ENCODE results near the gene BLCAP. TPM values are rescaled to one million over a fixed set of nuclear protein-coding genes. Genes with fewer than 3 reads are reported as not detected.
"Not testable (repeated sequence)": the region's sequence is repeated elsewhere in the genome, so short reads cannot be mapped to it uniquely, and the experiment has no call there.

Gene BLCAP
- total RNA-seq, 2 donors from 2014 or later, result 24.1 to 44.8 TPM

DNA sequence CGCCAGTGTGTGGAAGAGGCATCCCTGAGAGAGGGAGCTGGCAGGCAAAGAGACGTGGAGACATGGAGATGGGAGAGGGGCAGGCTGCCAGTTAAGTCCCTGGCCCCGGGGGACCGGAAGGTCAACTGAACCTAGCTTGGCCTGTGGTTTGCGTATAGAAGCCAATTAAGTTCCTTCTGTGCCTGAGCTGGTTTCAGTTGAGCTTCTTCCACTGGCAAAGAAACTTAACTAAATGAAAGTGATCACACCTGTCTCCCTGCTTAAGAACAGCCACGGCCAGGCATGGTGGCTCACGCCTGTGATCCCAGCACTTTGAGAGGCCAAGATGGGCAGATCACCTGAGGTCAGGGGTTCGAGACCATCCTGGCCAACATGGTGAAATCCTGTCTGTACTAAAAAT lies 33.4 kb downstream of the BLCAP start:
- no peaks in the 10 kb centered on the region for H3K4me1 ChIP-seq
- 90 to 95% methylated on average over 7 to 8 of the region's 8 CpGs for WGBS, 2 donors
- no peaks in the 10 kb centered on the region for H3K36me3 ChIP-seq (replicated peaks in 1 of 2; ENCODE audit: insufficient read depth in 1 of 2, low read depth in 2 of 2)
- H3K27me3 ChIP-seq, result no peaks in the 10 kb centered on the region
- no peak for DNase-seq
- H3K4me3 ChIP-seq, result no peak overlapping the region
- no peak overlapping the region for H3K27ac ChIP-seq
- intact Hi-C loops (cut with DNase I), result no loop called here
- ATAC-seq, result no peak
- TF ChIP-seq, protein P1, sequence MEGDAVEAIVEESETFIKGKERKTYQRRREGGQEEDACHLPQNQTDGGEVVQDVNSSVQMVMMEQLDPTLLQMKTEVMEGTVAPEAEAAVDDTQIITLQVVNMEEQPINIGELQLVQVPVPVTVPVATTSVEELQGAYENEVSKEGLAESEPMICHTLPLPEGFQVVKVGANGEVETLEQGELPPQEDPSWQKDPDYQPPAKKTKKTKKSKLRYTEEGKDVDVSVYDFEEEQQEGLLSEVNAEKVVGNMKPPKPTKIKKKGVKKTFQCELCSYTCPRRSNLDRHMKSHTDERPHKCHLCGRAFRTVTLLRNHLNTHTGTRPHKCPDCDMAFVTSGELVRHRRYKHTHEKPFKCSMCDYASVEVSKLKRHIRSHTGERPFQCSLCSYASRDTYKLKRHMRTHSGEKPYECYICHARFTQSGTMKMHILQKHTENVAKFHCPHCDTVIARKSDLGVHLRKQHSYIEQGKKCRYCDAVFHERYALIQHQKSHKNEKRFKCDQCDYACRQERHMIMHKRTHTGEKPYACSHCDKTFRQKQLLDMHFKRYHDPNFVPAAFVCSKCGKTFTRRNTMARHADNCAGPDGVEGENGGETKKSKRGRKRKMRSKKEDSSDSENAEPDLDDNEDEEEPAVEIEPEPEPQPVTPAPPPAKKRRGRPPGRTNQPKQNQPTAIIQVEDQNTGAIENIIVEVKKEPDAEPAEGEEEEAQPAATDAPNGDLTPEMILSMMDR (IDR thresholded peaks at IDR 0.05), result no peak
- TF ChIP-seq POLR2A (IDR thresholded peaks at IDR 0.05), result no peak
- no peaks in the 10 kb centered on the region for H3K9me3 ChIP-seq

DNA sequence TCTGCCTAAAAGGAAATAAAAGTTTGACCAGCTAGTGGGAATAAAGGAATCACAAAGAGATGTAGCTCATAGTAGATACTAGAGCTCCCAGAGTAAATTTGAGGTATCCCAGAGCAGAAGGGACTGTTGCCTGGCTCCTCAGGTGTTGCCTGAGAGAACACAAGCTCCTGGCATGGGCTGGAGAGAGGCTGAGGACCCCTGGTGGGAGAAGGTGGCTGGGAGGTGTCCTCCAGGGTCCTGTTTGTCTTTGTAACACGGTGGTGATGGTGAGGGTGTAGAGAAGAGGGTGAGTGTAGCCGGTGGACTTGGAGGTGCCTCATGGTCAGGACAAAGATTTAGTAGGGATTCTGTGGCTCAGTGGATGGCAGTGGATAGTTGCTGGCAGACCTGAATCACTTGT lies 34.7 kb downstream of the BLCAP start:
- Histone ChIP-seq H3K9me3 (no peaks in the 10 kb centered on the region), H3K27ac (no peak overlapping the region), H3K27me3 (no peaks in the 10 kb centered on the region), H3K36me3 (replicated peaks in 1 of 2; ENCODE audit: insufficient read depth in 1 of 2, low read depth in 2 of 2) (no peaks in the 10 kb centered on the region), H3K4me3 (no peak overlapping the region), H3K4me1 (no peaks in the 10 kb centered on the region)
- intact Hi-C loops (cut with DNase I), result no loop called here
- no peak for ATAC-seq
- no peak for DNase-seq
- no peak for TF ChIP-seq POLR2A (IDR thresholded peaks at IDR 0.05)
- TF ChIP-seq, protein P1 (IDR thresholded peaks at IDR 0.05), result no peak
- 73 to 79% methylated on average over 2 of the region's 2 CpGs for WGBS, 2 donors

DNA sequence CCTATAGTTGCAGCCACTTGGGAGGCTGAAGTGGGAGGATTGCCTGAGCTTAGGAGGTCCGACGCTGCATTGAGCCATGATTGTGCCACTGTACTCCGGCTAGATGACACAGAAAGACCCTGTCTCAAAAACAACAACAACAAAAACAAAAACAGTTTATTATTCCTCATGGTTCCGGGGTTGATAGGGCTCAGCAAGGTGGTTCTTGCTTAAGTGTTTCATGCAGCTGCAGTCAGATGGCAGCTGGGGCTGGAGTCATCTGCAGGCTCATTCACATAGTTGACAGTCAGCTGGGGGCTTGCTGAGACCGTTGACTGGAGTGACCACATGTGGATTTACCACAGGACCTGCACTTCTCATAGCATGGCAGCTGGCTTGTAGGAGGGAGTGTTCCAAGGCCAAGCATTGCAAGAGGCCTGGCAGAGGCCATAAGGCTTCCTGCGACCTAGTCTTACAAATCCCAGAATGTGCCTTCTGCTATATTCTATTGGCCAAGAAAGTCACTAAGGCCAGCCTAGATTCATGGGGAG lies 35.5 kb downstream of the BLCAP start:
- no peak overlapping the region for H3K4me3 ChIP-seq
- no peak overlapping the region for H3K27ac ChIP-seq
- DNase-seq (no peak), ATAC-seq (no peak)
- H3K4me1 ChIP-seq, result no peaks in the 10 kb centered on the region
- no peaks in the 10 kb centered on the region for H3K36me3 ChIP-seq (replicated peaks in 1 of 2; ENCODE audit: insufficient read depth in 1 of 2, low read depth in 2 of 2)
- intact Hi-C loops (cut with DNase I), result no loop called here
- 88 to 89% methylated on average over 4 to 6 of the region's 6 CpGs for WGBS, 2 donors
- no peaks in the 10 kb centered on the region for H3K27me3 ChIP-seq
- TF ChIP-seq, protein P1 (IDR thresholded peaks at IDR 0.05), result no peak
- TF ChIP-seq POLR2A (IDR thresholded peaks at IDR 0.05), result no peak
- no peaks in the 10 kb centered on the region for H3K9me3 ChIP-seq

DNA sequence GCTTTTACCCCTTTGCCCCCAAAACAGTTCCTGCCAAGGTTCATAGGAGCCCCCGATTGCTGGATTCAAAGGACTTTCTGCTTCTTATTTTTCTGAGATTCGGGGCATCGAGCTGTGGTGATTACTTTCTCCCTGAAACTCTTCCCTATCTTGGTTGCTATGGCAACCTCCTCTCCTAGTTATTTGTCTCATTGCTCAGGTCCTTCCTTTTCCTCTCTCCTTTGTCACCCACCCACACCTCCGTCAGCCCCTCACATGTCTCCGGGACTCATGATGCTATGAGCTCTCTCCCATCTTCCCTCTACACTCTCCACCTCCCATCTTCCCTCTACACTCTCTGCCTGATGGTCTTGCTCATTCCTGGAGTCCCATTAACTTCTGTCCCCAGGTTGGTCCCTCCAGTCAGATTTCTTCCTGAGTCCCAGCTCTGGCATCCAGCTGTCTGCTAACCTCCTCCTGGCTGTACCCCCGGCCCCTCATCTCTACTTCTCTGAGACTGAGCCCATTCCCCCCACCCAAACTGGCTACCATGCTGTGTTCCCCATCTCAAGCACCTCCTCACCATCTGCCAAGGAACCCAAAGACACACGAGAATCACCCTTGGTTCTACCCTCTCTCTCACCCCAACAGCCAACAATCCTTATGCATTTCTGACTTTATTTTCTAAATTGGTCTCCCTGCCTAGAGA lies 36.9 kb downstream of the BLCAP start:
- H3K27ac ChIP-seq, result no peak overlapping the region
- TF ChIP-seq, protein P1 (IDR thresholded peaks at IDR 0.05), result no peak
- intact Hi-C loops (cut with DNase I), result no loop called here
- no peaks in the 10 kb centered on the region for H3K27me3 ChIP-seq
- H3K4me3 ChIP-seq, result no peak overlapping the region
- no peaks in the 10 kb centered on the region for H3K36me3 ChIP-seq (replicated peaks in 1 of 2; ENCODE audit: insufficient read depth in 1 of 2, low read depth in 2 of 2)
- no peaks in the 10 kb centered on the region for H3K9me3 ChIP-seq
- no peaks in the 10 kb centered on the region for H3K4me1 ChIP-seq
- 67 to 71% methylated on average over 7 of the region's 7 CpGs for WGBS, 2 donors
- no peak for DNase-seq
- ATAC-seq, result no peak

DNA sequence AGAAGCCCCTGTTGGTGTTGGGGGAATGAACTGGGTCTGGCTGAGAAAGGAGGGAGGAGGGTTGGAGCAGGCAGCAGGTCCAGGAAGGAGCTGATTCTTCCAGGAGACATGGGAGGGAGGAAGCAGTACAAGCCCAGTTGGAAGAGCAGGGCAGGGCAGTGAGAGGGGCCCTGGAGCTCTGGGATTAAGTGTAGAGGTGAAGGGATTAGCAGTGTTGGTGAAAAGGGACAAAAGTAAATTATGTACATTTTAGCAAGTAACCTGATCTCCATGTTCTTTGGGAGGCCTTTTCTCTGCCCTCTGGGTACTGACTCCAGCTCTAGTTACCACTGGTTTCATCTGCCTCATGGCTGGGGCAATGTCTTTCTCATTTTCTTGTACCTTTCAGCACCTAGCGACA lies 41.5 kb downstream of the BLCAP start:
- H3K9me3 ChIP-seq; H3K4me1 ChIP-seq; intact Hi-C loops (cut with DNase I); H3K4me3 ChIP-seq; H3K36me3 ChIP-seq (replicated peaks in 1 of 2; ENCODE audit: insufficient read depth in 1 of 2, low read depth in 2 of 2); DNase-seq; H3K27me3 ChIP-seq; H3K27ac ChIP-seq; ATAC-seq: not testable (repeated sequence)
- WGBS, 2 donors, result 85 to 94% methylated on average over 1 of the region's 1 CpG
